Naive thymus-derived CD4-positive, alpha-beta T cell (primary cell): ENCODE data around the gene IFITM5. TPM values are rescaled to one million over a fixed set of nuclear protein-coding genes. Genes with fewer than 3 reads are reported as not detected.

Experiments
- ATAC-seq: fragments of 150-1000 bp; cut with Tn5 transposase; 2 replicates; pipeline ENCODE4 v1.10.0; 2021; ENCODE audit warnings: mild to moderate bottlenecking, moderate library complexity
- CTCF ChIA-PET: fragments of 350-600 bp; sonication (Branson Sonifier 250); formaldehyde crosslinking; loops from one replicate; lab custom pipeline; 2021; ENCODE audit warnings: antibody characterized with exemption; lab: Charles Lee
- POLR2A ChIA-PET: fragments of 350-600 bp; sonication (Branson Sonifier 250); formaldehyde crosslinking; loops from one replicate; lab custom pipeline; 2021; ENCODE audit warnings: antibody characterized with exemption, inconsistent platforms; lab: Charles Lee
- DNase-seq, 9 donors: peaks; one replicate each; pipeline versions ENCODE4 v3.0.0 to v3.0.0-alpha.2; 2020 to 2022; ENCODE audit warnings: mixed read lengths in 1 of 9
- H3K27ac ChIP-seq: one replicate; pipeline ENCODE4 v1.7.0; 2013; ENCODE audit warnings: mild to moderate bottlenecking, low read depth, low read length, moderate library complexity
- H3K27me3 ChIP-seq, 2 donors: one replicate each; pipeline ENCODE4 v1.7.0; 2013; ENCODE audit warnings: low read length in 2 of 2, mild to moderate bottlenecking in 2 of 2, moderate library complexity in 2 of 2; ENCODE audit not compliant: control insufficient read depth in 2 of 2, insufficient read depth in 2 of 2
- H3K36me3 ChIP-seq, 3 experiments: 1 replicate in 2 of 3; 2 replicates in 1 of 3; pipeline ENCODE4 v1.7.0; 2013; ENCODE audit warnings: low read length in 3 of 3, mild to moderate bottlenecking in 3 of 3, moderate library complexity in 1 of 3; ENCODE audit not compliant: insufficient read depth in 3 of 3, control insufficient read depth in 2 of 3
- H3K4me1 ChIP-seq, 2 donors: one replicate each; pipeline ENCODE4 v1.7.0; 2013; ENCODE audit warnings: low read length in 2 of 2, mild to moderate bottlenecking in 2 of 2, moderate library complexity in 1 of 2; ENCODE audit not compliant: control insufficient read depth in 2 of 2, insufficient read depth in 2 of 2
- H3K4me3 ChIP-seq: 2 replicates; pipeline ENCODE4 v1.7.0; 2013; ENCODE audit warnings: mild to moderate bottlenecking, low read length
- H3K9me3 ChIP-seq, 3 experiments: 1 replicate in 2 of 3; 2 replicates in 1 of 3; pipeline ENCODE4 v1.7.0; 2013; ENCODE audit warnings: low read length in 3 of 3; ENCODE audit not compliant: control insufficient read depth in 2 of 3
- H3K27ac Mint-ChIP-seq, 9 donors: one replicate each; pipeline ENCODE4 v1.8.0; 2020 to 2022; ENCODE audit warnings: mixed read lengths in 9 of 9, mild to moderate bottlenecking in 8 of 9, moderate library complexity in 5 of 9, inconsistent platforms in 2 of 9
- H3K27me3 Mint-ChIP-seq, 5 donors: one replicate each; pipeline ENCODE4 v1.8.0; 2021 to 2022; ENCODE audit warnings: mixed read lengths in 5 of 5, mild to moderate bottlenecking in 1 of 5
- H3K36me3 Mint-ChIP-seq, 5 donors: one replicate each; pipeline ENCODE4 v1.8.0; 2020 to 2022; ENCODE audit warnings: mixed read lengths in 5 of 5, mild to moderate bottlenecking in 3 of 5, inconsistent platforms in 1 of 5
- H3K4me1 Mint-ChIP-seq, 7 donors: one replicate each; pipeline ENCODE4 v1.8.0; 2020 to 2022; ENCODE audit warnings: mixed read lengths in 7 of 7, mild to moderate bottlenecking in 3 of 7, inconsistent platforms in 1 of 7
- H3K4me3 Mint-ChIP-seq, 10 donors: one replicate each; pipeline ENCODE4 v1.8.0; 2020 to 2022; ENCODE audit warnings: mild to moderate bottlenecking in 10 of 10, mixed read lengths in 10 of 10, moderate library complexity in 6 of 10, inconsistent platforms in 2 of 10
- H3K9me3 Mint-ChIP-seq, 11 donors: one replicate each; pipeline ENCODE4 v1.8.0; 2020 to 2022; ENCODE audit warnings: mixed read lengths in 11 of 11, mild to moderate bottlenecking in 4 of 11, inconsistent platforms in 1 of 11, moderate library complexity in 1 of 11
- intact Hi-C, 2 donors: fragments of 100-400 bp; cut with micrococcal nuclease; formaldehyde crosslinking; loops; one replicate each; pipeline ENCODE4 v1.15.1; 2023
- polyA plus RNA-seq, 2 donors: library from polyadenylated mRNA; unstranded; fragments of 300-500 nt; fragmentation: Illumina TruSeq; gene quantifications; one replicate each; pipeline ENCODE4 v1.2.3, GENCODE V29; 2021
- total RNA-seq, 6 experiments: library from RNA in 5 of 6; stranded (reverse) in 5 of 6; gene quantifications; 1 replicate in 5 of 6; 2 replicates in 1 of 6; pipeline ENCODE4 v1.2.3 and lab custom pipeline; 2021 to 2026

IFITM5 gene
- total and polyA plus RNA-seq, 7 experiments from 2014 or later = not detected

GRCh38 chr11:299951-300735 lies 817 bp upstream of the IFITM5 start:
- H3K27me3 Mint-ChIP-seq = peaks cover 0 to 12% (median 0%) of the 10 kb centered on the region in 5 donors
- H3K4me3 Mint-ChIP-seq = no peak overlapping the region
- H3K27ac Mint-ChIP-seq = peak overlapping the region in 6 of 9 donors; percentile 7 to 78 (median 51)
- peaks cover 19 to 31% of the 10 kb centered on the region in 2 donors for H3K4me1 ChIP-seq
- ChIA-PET CTCF (interaction anchor here (2.1 kb wide), 1 partner anchor 50 kb away, joined by 12 read pairs; no protein-coding TSS in a partner anchor), POLR2A (interaction anchor here (1.1 to 3.3 kb wide), 4 partner anchors 11 to 49 kb away, joined by 3 to 23 read pairs (median 9); partner anchors contain the start of gene PGGHG)
- H3K9me3 Mint-ChIP-seq = no peaks in the 10 kb centered on the region
- peaks cover 15 to 48% (median 22%) of the 10 kb centered on the region in 7 donors for H3K4me1 Mint-ChIP-seq
- no peaks in the 10 kb centered on the region for H3K36me3 ChIP-seq
- H3K4me3 ChIP-seq = no peak overlapping the region
- no peak overlapping the region for H3K27ac ChIP-seq
- H3K27me3 ChIP-seq = no peaks in the 10 kb centered on the region
- intact Hi-C loops = no loop called here
- ATAC-seq = peak; percentile 57
- no peaks in the 10 kb centered on the region for H3K9me3 ChIP-seq
- DNase-seq = peak in 1 of 9 donors; percentile 52
- no peaks in the 10 kb centered on the region for H3K36me3 Mint-ChIP-seq

GRCh38 chr11:298406-299065 lies 790 bp downstream of the IFITM5 start:
- CTCF ChIA-PET = interaction anchor here (2.1 kb wide), 1 partner anchor 48 kb away, joined by 12 read pairs; no protein-coding TSS in a partner anchor
- intact Hi-C loops = no loop called here
- no peaks in the 10 kb centered on the region for H3K36me3 Mint-ChIP-seq

DNA sequence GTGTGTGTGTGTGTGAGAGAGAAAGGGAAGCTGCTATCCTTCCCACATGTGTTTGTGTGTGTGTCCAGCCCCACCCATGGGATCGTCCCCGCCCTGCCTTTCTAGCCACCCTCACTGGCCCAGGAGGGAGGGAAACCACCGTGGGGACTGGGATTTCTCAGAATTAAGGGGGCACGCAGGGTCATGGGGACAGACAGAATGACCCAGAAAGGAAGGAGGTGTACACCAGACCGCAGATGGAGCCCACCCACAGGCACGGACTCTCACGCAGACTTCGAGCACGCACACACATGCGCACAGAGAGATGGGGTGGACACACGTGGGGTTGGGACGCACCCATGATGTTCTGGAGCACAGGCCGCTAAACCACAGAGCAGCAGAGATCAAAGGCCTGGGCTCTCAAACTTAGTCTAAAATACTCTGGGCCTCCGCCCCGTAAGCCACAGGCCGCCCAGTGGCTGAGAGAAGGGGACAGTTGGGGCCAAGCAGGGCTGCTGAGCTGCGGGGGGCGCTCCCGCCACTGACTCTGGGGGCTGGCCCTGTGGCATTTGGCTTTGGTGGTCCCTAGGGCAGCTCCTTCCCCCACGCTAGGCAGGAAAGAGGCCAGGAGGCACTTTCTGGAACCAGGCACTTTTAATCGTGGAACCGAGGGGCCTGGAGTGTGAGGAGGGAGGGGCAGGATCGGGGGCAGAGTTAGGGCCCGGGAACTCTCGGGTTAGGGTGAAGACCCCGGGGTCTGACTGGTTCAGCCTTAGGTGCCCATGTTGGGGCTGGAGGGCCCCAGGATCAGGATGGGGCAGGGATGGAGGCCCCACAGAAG lies 1.5 kb downstream of the IFITM5 start:
- no peaks in the 10 kb centered on the region for H3K9me3 ChIP-seq
- no peak overlapping the region for H3K4me3 ChIP-seq
- ChIA-PET POLR2A (interaction anchor here (1.4 to 2.6 kb wide), 6 partner anchors 9 to 91 kb away, joined by 3 to 24 read pairs (median 4); partner anchors contain the start of genes BET1L, IFITM2, NLRP6 and PGGHG), CTCF (no interaction called here)
- H3K4me1 ChIP-seq = peaks cover 19 to 26% of the 10 kb centered on the region in 2 donors
- H3K36me3 ChIP-seq = peaks cover 0 to 21% (median 8%) of the 10 kb centered on the region in 3 experiments
- no peaks in the 10 kb centered on the region for H3K27me3 ChIP-seq
- intact Hi-C loops = no loop called here
- H3K27ac ChIP-seq = peak overlapping the region; percentile 43
- DNase-seq (peak in 3 of 9 donors; percentile 7 to 28 (median 27)), ATAC-seq (peak; percentile 59)
- H3K27ac Mint-ChIP-seq = peak overlapping the region in 8 of 9 donors; percentile 66 to 90 (median 80)
- H3K36me3 Mint-ChIP-seq = no peaks in the 10 kb centered on the region
- peaks cover 12 to 34% (median 16%) of the 10 kb centered on the region in 7 donors for H3K4me1 Mint-ChIP-seq
- no peaks in the 10 kb centered on the region for H3K9me3 Mint-ChIP-seq
- peak overlapping the region; percentile 16 to 61 (median 38) for H3K4me3 Mint-ChIP-seq
- H3K27me3 Mint-ChIP-seq = peaks cover 0 to 12% (median 0%) of the 10 kb centered on the region in 5 donors

More at GRCh38 chr11:298406-299065, 790 bp downstream of the IFITM5 start:
- Histone ChIP-seq H3K4me1 (peaks cover 19 to 26% of the 10 kb centered on the region in 2 donors), H3K27me3 (no peaks in the 10 kb centered on the region), H3K27ac (no peak overlapping the region), H3K9me3 (no peaks in the 10 kb centered on the region), H3K36me3 (peaks cover 0 to 14% (median 8%) of the 10 kb centered on the region in 3 experiments), H3K4me3 (no peak overlapping the region)
- H3K27ac Mint-ChIP-seq = peak overlapping the region in 2 of 9 donors; percentile 87 to 90
- no peaks in the 10 kb centered on the region for H3K9me3 Mint-ChIP-seq
- ATAC-seq (no peak), DNase-seq (peak in 2 of 9 donors; percentile 9 to 18)
- no peak overlapping the region for H3K4me3 Mint-ChIP-seq
- H3K4me1 Mint-ChIP-seq = peaks cover 14 to 41% (median 16%) of the 10 kb centered on the region in 7 donors
- peaks cover 0 to 12% (median 0%) of the 10 kb centered on the region in 5 donors for H3K27me3 Mint-ChIP-seq
- POLR2A ChIA-PET = interaction anchor here (1.4 to 2.6 kb wide), 7 partner anchors 8 to 92 kb away, joined by 3 to 24 read pairs (median 4); partner anchors contain the start of genes BET1L, IFITM2, NLRP6 and PGGHG

GRCh38 chr11:297051-297585 lies 2.2 kb downstream of the IFITM5 start:
- H3K4me1 Mint-ChIP-seq = peaks cover 9 to 29% (median 16%) of the 10 kb centered on the region in 7 donors
- ChIA-PET CTCF (no interaction called here), POLR2A (interaction anchor here (2.6 kb wide), 2 partner anchors 9 to 10 kb away, joined by 6 to 24 read pairs; partner anchors contain the start of genes IFITM2 and PGGHG)
- peak; percentile 2 for ATAC-seq
- no peaks in the 10 kb centered on the region for H3K36me3 Mint-ChIP-seq
- peak overlapping the region; percentile 42 to 90 (median 73) for H3K27ac Mint-ChIP-seq
- H3K4me3 Mint-ChIP-seq = peak overlapping the region in 9 of 10 donors; percentile 16 to 61 (median 34)
- DNase-seq = peak in 2 of 9 donors; percentile 22 to 33
- H3K4me1 ChIP-seq = peaks cover 19 to 26% of the 10 kb centered on the region in 2 donors
- intact Hi-C loops = no loop called here
- H3K36me3 ChIP-seq = peaks cover 0 to 28% (median 8%) of the 10 kb centered on the region in 3 experiments
- H3K27me3 ChIP-seq = no peaks in the 10 kb centered on the region
- no peaks in the 10 kb centered on the region for H3K9me3 ChIP-seq
- peaks cover 0 to 12% (median 0%) of the 10 kb centered on the region in 5 donors for H3K27me3 Mint-ChIP-seq
- H3K4me3 ChIP-seq = no peak overlapping the region
- H3K9me3 Mint-ChIP-seq = no peaks in the 10 kb centered on the region
- peak overlapping the region; percentile 43 for H3K27ac ChIP-seq

DNA sequence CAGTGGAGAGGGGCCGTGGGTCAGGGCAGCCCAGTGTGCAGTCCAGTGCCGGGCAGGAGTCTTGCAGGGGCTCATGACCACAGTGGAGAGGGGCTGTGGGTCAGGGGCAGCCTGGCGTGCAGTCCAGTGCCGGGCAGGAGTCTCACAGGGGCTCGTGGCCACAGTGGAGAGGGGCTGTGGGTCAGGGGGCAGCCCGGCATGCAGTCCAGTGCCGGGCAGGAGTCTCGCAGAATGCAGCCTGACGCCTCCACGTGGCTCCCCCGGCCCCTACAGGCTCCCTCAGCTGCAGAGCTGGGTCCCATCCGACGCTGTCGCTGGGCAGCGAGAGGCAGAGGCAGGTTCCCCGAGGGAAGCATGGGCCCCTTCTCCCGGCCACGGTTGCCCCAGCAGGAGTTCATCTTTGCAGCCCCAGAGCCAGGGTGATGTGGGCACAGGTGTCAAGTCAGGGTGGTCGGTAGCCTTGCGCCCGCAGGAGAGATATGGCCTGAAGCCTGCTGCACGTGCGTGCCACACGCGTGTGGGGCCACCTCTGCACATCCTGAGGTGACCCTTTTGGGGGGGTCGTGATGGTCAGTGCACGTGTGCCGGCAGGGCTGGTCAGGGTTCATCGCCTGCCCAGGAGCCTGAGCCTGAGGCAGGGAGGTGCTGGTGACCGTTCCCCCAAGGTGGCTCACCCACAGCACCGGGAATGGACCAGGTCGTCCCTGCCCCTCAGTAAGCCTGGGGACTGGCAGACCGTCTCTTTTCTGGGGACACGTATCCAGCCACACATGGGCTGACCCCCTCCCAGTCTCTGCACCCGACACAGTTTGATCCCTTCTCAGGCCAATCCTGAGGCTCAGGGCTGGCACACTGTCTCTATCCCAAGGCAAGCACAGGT lies 2.9 kb downstream of the IFITM5 start:
- Mint-ChIP-seq H3K36me3 (peaks cover 0 to 2% (median 0%) of the 10 kb centered on the region in 5 donors), H3K27ac (peak overlapping the region in 4 of 9 donors; percentile 38 to 80 (median 50)), H3K4me1 (peaks cover 11 to 31% (median 16%) of the 10 kb centered on the region in 7 donors), H3K4me3 (no peak overlapping the region), H3K27me3 (peaks cover 0 to 12% (median 0%) of the 10 kb centered on the region in 5 donors), H3K9me3 (no peaks in the 10 kb centered on the region)
- H3K4me3 ChIP-seq = no peak overlapping the region
- peaks cover 19 to 26% of the 10 kb centered on the region in 2 donors for H3K4me1 ChIP-seq
- ATAC-seq (no peak), DNase-seq (no peak)
- ChIA-PET CTCF (no interaction called here), POLR2A (interaction anchor here (0.7 to 0.9 kb wide), 2 partner anchors 8 to 133 kb away, joined by 3 read pairs; no protein-coding TSS in a partner anchor)
- peak overlapping the region; percentile 43 for H3K27ac ChIP-seq
- no peaks in the 10 kb centered on the region for H3K9me3 ChIP-seq
- peaks cover 0 to 35% (median 8%) of the 10 kb centered on the region in 3 experiments for H3K36me3 ChIP-seq
- intact Hi-C loops = no loop called here
- H3K27me3 ChIP-seq = no peaks in the 10 kb centered on the region
